Mucosa of descending colon (tissue), 3 donors: ENCODE measurements around the gene HNRNPAB. TPM values are rescaled to one million over a fixed set of nuclear protein-coding genes. Genes with fewer than 3 reads are reported as not detected.
A peak's percentile ranks its signal among the peaks of the same experiment; 100 is the strongest.
"Not testable (repeated sequence)": the region's sequence is repeated elsewhere in the genome, so short reads cannot be mapped to it uniquely, and the experiment has no call there.

ENCODE experiments used
- ATAC-seq: fragments of 200-7000 bp; cut with Tn5 transposase; one replicate; pipeline ENCODE4 v1.9.1; 2020; ENCODE audit warnings: mild to moderate bottlenecking, moderate library complexity
- DNase-seq, 3 donors: peaks; one replicate each; pipeline ENCODE4 v3.0.0-alpha.2; 2020
- H3K36me3 ChIP-seq: fragments of 200-600 bp; one replicate; pipeline ENCODE4 v1.8.0; 2021; ENCODE audit warnings: low read depth, mild to moderate bottlenecking
- H3K4me1 ChIP-seq: fragments of 200-600 bp; one replicate; pipeline ENCODE4 v1.8.0; 2021; ENCODE audit warnings: low read depth, mild to moderate bottlenecking
- H3K4me3 ChIP-seq: fragments of 200-600 bp; one replicate; pipeline ENCODE4 v1.8.0; 2021; ENCODE audit warnings: mild to moderate bottlenecking
- H3K9me3 ChIP-seq: fragments of 200-600 bp; one replicate; pipeline ENCODE4 v1.8.0; 2021; ENCODE audit warnings: mild to moderate bottlenecking
- CTCF ChIP-seq: fragments of 200-600 bp; IDR thresholded peaks from one replicate; pipeline ENCODE4 v1.8.0; 2022; ENCODE audit warnings: antibody characterized with exemption, mild to moderate bottlenecking
- intact Hi-C, 2 donors: fragments of 100-400 bp; cut with DNase I in 1 of 2; cut with micrococcal nuclease in 1 of 2; formaldehyde crosslinking; loops; one replicate each; pipeline versions ENCODE4 v1.11.0 to v1.11.1; 2022; cut with DNase I, micrococcal nuclease
- total RNA-seq, 3 donors: library from RNA; stranded (reverse); fragmentation: NEBNext Ultra II Directional in 2 of 3; extraction: Animal tissue kit (Norgen Biotek cat#: 25700) in 2 of 3; gene quantifications; one replicate each; pipeline versions ENCODE4 v1.2.1 to v1.2.4, GENCODE V29; 2021 to 2023
- donor health status: DM: no; HTN: no; CAD: no; lungs with moderate emphysema.
- donor health status: DM: no; HTN: no; CAD: no.
- donor health status: DM: no; HTN: yes; CAD: no.

HNRNPAB gene
- total RNA-seq, 3 donors from 2014 or later: 209 to 327 (median 244) TPM

GRCh38 chr5:178227929-178228328 is 23.6 kb downstream of the HNRNPAB start:
- intact Hi-C loops: no loop called here
- no peaks in the 10 kb centered on the region for H3K9me3 ChIP-seq
- H3K4me1 ChIP-seq: peaks cover 43% of the 10 kb centered on the region
- ATAC-seq (no peak), DNase-seq (peak in 1 of 3 donors; percentile 24)
- H3K4me3 ChIP-seq: no peak overlapping the region
- H3K36me3 ChIP-seq: no peaks in the 10 kb centered on the region
- TF ChIP-seq CTCF: no peak

GRCh38 chr5:178228609-178229008 is 24.3 kb downstream of the HNRNPAB start:
- intact Hi-C loops: no loop called here
- Histone ChIP-seq H3K9me3 (no peaks in the 10 kb centered on the region), H3K4me1 (peaks cover 41% of the 10 kb centered on the region), H3K4me3 (no peak overlapping the region), H3K36me3 (no peaks in the 10 kb centered on the region)
- ATAC-seq: no peak
- peak in 1 of 3 donors; percentile 15 for DNase-seq
- no peak for TF ChIP-seq CTCF

- H3K9me3 ChIP-seq, ATAC-seq, intact Hi-C loops, H3K36me3 ChIP-seq, H3K4me3 ChIP-seq: not testable (repeated sequence)
- H3K4me1 ChIP-seq: peaks cover 38% of the 10 kb centered on the region
- peak in 2 of 3 donors; percentile 26 to 44 for DNase-seq
These were observed 24.8 kb downstream of the HNRNPAB start for GRCh38 chr5:178229111-178229510.

GRCh38 chr5:178229861-178230260 is 25.5 kb downstream of the HNRNPAB start:
- Histone ChIP-seq H3K9me3 (no peaks in the 10 kb centered on the region), H3K4me1 (peaks cover 35% of the 10 kb centered on the region), H3K4me3 (no peak overlapping the region), H3K36me3 (no peaks in the 10 kb centered on the region)
- TF ChIP-seq CTCF: no peak
- intact Hi-C loops: no loop called here
- DNase-seq (peak in 2 of 3 donors; percentile 31 to 36), ATAC-seq (no peak)

GRCh38 chr5:178230879-178231538 is 26.7 kb downstream of the HNRNPAB start:
- no peak for TF ChIP-seq CTCF
- peaks cover 30% of the 10 kb centered on the region for H3K4me1 ChIP-seq
- peak in 2 of 3 donors; percentile 63 to 64 for DNase-seq
- no peaks in the 10 kb centered on the region for H3K36me3 ChIP-seq
- intact Hi-C loops: no loop called here
- H3K9me3 ChIP-seq: no peaks in the 10 kb centered on the region
- peak; percentile 27 for ATAC-seq
- H3K4me3 ChIP-seq: peak overlapping the region; percentile 74

- ATAC-seq (peak; percentile 2), DNase-seq (no peak)
- no peak for TF ChIP-seq CTCF
- intact Hi-C loops: no loop called here
- Histone ChIP-seq H3K4me3 (peak overlapping the region; percentile 74), H3K4me1 (peaks cover 34% of the 10 kb centered on the region), H3K36me3 (no peaks in the 10 kb centered on the region), H3K9me3 (no peaks in the 10 kb centered on the region)
These were observed 27.3 kb downstream of the HNRNPAB start for GRCh38 chr5:178231539-178232123.
